22Rv1 (cell line): Measurements from ENCODE around the gene GLTP.

ENCODE experiments used
- ZFX ChIP-seq: fragments of 450-650 bp; IDR thresholded peaks from 2 replicates; pipeline ENCODE4 v1.6.1; 2017; ENCODE audit warnings: antibody characterized with exemption, borderline replicate concordance
- TF ChIP-seq, protein P1 (sequence below): fragments of 450-650 bp; IDR thresholded peaks from 2 replicates; pipeline ENCODE4 v1.5.1; 2017; ENCODE audit warnings: mild to moderate bottlenecking

DNA sequence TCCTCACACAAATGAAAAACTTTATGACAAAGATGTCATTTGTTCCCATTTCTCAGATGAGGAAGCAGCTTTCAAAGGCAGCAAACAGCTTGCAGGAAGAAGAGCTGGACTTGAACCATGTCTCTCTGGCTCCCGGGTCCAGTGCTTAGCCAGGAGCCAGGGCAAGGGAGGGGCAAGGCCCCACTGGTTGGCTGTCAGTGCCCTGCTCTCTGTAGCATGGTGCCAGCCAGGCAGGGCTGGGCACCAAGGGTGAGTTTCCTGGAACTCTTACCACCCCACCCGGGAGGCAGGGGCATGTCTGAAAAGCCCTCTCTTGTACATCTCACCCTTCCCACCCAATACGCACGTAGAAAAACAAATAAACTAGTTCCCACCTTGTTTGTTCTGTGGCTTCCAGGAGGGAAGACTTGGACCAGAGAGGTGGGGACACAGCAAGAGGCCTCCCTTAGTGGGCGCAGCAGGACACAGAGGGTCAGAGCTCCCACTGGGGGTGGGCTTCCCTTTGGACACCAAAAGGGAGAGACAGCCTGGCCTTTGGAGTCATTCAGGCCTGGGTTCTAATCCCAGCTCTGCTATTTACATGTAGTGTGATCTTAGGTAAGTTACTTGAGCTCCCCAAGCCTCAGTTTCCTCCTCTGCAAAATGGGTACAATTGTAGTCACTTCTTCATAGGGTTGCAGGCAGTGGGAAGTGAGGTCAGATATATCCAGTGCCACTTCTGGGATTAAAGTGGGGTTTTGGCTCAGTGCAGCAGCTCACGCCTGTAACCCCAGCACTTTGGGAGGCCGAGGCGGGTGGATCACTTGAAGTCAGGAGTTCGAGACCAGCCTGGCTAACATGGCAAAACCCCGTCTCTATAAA is 64.4 kb downstream of the GLTP start:
- TF ChIP-seq, protein P1, sequence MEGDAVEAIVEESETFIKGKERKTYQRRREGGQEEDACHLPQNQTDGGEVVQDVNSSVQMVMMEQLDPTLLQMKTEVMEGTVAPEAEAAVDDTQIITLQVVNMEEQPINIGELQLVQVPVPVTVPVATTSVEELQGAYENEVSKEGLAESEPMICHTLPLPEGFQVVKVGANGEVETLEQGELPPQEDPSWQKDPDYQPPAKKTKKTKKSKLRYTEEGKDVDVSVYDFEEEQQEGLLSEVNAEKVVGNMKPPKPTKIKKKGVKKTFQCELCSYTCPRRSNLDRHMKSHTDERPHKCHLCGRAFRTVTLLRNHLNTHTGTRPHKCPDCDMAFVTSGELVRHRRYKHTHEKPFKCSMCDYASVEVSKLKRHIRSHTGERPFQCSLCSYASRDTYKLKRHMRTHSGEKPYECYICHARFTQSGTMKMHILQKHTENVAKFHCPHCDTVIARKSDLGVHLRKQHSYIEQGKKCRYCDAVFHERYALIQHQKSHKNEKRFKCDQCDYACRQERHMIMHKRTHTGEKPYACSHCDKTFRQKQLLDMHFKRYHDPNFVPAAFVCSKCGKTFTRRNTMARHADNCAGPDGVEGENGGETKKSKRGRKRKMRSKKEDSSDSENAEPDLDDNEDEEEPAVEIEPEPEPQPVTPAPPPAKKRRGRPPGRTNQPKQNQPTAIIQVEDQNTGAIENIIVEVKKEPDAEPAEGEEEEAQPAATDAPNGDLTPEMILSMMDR, result no peak
- no peak for TF ChIP-seq ZFX
